Activated T-cell treated with anti-CD3 and anti-CD28 coated beads for 1 hour (primary cell): ENCODE measurements around the gene CCNJL.
"Not testable (repeated sequence)": the region's sequence is repeated elsewhere in the genome, so short reads cannot be mapped to it uniquely, and the experiment has no call there.

Source experiments
- DNase-seq: peaks from one replicate; pipeline ENCODE4 v3.0.0-alpha.2; 2020; ENCODE audit warnings: low read depth

Gene CCNJL, protein sequence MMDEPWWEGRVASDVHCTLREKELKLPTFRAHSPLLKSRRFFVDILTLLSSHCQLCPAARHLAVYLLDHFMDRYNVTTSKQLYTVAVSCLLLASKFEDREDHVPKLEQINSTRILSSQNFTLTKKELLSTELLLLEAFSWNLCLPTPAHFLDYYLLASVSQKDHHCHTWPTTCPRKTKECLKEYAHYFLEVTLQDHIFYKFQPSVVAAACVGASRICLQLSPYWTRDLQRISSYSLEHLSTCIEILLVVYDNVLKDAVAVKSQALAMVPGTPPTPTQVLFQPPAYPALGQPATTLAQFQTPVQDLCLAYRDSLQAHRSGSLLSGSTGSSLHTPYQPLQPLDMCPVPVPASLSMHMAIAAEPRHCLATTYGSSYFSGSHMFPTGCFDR

DNA sequence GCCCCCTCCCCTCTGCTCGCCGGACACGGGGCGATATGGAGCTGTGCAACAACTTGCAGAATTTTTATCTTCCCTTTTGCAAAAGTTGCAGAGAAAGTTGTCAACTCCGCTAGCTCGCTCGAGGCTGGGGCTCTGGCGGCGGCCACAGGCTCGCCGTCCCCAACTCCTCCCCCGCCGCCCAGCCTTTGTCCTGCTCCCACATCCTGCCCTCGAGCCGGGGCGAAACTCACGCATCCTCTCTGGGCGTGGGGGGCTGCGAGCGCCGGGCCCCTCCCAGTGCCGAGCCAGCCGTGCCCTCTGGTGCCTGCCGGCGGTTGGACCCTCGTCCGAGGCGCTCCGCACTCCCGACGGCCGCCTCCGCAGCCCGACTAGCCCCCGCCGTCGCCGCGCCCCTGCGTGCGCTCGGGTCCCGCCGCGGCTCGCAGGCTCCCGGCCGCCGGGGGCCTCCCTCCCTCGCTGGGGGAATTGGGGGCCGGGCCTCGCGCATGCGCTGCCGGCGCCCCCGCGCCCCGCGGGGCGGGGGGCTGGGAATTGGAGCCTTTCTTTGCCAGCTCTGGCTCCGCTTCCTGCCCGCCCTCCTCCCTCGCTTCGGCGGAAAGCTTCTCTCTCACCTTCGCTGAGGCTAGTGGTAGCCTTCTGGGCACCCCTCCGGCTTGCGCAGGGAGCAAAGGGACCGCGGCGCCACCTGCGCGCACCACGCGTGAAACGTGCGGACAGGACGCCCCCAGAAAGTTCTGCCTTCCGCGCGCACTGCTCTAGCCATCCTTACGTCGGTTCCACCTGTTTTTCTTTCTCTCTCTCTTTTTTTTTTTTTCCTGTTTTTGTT lies at the start of gene CCNJL:
Gene CCNJL (minus strand): TSS at position 431 of the 826 bp plus-strand sequence. CDS start 641 bp downstream, outside the sequence.
- DNase-seq, result no peak

DNA sequence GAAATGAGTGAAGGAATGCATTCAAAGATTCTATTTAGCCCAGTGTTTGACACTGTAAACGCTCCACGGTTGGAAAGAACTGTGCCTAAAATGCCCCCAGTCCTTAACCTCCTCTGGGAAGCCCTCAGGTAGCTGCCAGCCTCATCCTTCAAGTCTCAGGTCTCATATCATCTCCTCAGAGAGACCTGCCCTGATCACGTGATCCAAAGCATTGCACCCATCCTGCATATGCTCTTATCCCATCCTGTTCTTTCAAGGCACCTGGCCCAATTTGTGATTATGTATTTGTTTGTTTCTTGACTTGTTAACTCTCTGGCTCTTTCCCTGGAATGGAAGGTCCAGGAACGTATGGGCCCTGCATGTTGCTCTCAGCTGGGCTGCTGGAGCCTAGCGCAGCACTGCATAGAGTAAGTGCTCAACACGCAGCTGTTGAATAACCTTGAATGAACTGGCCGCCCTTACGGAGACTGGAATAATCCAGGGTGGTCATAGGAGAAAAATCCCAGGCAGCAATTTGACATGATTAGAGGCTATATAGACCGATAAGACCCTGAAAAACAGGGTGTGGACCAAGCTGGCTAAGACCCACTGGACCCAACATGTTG lies 49.4 kb upstream of the CCNJL start:
- DNase-seq, result no peak

DNA sequence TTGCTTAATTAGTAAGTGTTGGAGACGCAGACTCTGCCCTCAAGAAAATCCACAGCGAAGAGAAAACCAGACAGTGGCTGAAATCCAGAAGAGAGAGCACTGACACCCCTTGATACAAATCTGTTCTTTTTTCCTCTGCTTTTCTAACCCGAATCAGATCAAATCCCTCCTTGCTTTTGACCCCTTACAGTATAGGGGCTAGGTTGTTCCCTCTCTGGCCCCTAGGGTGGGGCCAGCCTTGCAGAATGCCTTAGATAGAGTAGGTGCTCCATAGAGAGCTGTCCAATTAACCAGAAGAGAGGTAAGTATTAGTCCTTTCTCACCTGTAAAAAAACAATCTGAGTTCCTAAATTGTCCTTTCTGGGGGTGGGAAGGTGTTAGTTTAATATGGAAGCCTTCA lies 47.9 kb upstream of the CCNJL start:
- no peak for DNase-seq

DNA sequence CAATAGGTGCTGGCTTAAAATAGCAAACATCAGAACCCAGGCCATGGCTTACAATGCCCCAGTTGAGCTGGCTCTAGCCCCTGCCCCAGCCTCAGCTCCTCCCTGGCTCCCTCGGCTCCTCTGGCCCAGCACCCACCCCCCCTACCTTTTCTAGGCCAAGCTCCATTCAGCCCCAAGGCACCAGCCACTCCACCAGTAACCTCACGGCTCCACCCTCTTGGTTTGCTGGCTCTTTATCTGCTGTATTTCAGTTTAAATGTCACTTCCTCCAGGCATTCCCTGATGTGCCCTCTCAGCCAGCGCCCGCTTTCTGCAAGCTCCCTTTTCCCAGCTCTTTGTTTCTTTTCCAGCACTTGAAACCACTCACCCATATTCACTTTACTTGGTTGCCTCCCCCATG lies 47.5 kb upstream of the CCNJL start:
- no peak for DNase-seq

DNA sequence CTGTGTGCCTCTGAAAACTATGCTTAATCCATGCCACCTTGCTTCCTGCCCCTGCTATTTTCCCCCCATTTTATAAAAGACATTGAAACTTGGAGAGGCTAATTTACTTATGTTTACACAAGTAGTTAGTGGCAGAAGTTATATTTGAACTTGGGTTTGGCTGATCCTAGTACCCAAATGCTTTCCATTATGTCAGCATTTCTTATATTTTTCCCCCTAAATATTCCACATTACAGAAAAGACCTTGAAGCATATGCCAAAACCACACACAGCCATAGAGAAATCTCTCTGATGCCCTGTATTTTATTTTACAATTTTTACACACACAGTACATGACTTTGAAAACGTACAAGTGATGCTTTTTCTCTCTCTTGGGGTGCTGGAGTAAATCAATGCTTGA lies 46.9 kb upstream of the CCNJL start:
- DNase-seq, result no peak

DNA sequence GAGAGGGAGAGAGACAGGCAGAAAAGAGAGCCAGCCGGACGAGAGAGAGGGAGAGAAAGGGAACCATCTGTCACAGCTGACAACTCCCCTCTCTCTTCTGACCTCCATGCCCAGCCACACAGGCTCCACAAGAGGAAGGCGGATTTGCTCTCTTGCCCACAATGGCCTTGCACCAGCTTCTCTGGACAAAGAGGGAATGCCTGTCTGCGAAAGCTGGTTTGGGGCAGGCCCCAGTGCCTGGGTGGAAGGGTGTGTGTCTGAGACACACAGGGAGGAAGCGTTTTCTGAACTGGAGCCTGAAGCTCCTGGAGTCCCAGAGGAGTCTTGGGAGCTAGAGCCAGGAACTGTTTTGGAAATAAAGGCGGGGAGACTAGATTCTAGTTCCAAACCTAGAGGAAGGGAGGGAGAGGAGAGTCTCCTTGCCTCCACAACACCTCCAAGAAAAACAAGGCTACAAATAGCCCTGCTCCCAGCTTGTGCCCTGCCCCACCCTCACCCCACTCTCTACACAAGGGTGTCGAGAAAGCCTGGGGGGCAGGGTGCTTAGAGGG lies 45.6 kb upstream of the CCNJL start:
- no peak for DNase-seq

DNA sequence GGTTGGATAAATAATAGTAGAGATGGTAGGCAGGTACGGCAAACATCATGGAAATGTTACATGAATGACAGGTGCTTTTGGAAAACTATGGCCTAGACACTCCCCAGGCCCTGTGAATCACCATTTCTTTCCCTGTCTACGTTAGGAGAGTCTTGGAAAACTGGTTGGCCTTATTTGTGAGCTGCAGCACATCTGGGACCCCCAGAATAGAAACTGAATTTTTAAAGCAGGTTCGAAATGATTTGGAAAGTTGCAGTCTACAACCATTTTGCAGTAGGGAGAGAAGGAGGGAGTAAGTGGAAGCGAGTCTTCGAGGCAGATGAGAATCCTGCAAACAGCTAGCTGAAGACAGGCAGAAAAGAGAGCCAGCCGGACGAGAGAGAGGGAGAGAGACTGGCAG lies 45.0 kb upstream of the CCNJL start:
- DNase-seq, result no peak

DNA sequence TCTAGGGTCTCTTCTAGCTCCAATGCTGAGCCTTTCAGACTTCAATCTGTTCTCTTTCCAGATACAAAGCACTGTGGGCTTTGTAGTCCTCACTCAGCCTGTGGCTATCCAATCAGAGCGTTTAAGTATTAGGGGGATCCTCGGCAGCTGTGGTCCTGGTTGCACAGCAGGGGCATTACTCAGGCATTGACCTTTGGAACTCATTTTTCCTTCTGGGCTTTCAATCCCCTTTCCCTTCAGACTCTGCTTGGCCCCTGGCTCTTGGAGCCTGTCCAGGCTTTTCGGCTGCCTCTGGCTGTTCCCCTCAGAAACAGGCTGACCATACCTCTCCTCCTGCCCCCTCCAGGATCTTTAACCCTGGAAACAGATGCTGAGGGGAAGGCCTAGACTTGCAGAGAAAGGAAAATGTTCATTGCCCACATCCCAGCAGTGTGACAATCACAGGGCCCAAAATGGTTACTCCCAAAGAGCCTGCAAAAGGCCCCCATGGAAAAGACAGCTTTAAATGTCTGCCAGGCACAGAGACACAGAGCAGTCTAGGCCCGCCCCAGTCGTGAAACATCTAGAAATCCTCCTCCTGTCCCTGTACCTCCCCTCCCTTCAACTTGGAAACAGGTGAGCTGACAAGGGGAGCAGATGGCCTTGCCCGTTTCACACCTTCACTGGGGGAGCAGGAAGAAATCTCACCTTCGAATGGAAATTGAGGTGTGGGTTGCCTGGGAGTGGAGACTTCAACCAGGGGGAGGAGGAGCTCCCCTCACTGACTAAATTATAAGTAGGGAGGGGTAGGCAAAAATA lies 44.4 kb upstream of the CCNJL start:
- no peak for DNase-seq

DNA sequence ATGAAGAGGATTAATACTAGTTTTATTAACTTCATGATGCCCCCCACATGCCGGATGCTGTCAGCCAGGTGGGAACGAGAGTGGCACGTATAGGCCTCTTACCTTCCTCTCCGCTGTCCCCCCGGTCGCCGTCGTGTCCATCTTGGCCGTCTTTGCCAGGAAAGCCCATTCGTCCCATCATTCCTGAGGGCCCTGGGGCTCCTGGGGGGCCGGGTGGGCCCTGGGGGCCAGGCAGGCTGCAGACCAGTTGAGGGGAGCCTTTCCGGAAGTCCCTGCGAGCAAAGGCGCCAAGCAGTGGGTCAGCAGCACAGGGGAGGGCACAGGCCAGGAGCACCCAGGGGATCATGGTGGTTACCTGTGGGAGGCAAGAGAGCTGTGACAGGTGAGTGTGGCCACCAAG lies 42.3 kb upstream of the CCNJL start:
- DNase-seq, result no peak

DNA sequence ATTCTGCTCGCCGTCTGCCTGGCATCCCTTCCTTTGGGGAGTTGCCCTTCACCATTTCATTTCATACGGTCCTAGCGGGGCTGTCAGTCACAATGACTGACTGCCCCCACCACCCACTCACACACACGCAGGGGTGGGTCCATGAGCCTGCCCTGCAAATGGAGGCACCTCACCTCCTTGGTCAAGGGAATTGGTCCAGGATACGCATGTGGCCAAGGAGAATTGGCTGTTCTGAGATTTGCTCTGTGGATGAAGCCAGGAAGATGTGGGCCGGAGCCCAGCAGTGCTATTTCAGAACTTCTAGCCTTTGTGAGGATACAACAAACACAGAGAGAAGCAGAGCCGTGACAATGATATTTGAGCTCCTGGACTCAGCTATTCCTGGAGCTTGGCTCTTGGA lies 41.0 kb upstream of the CCNJL start:
- no peak for DNase-seq

DNA sequence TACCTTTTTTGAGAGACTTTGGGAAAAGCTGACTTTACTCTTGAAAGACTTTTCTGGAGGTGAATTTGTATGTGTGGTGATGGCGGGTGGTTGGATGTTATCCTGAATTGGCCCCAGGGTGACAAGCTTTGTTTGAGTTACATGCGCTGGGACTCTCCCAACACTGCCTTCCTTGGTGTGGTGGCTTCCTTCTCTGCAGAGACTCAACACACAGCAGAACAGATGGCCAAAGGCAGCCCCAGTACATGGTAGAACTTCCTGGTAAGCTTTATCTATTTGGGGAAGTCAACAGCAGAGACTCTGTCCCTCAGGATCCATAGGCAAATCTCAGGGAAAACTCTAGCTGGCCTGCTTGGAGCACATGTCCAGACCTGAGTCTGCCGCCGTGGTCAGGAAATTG lies 39.9 kb upstream of the CCNJL start:
- DNase-seq, result no peak

DNA sequence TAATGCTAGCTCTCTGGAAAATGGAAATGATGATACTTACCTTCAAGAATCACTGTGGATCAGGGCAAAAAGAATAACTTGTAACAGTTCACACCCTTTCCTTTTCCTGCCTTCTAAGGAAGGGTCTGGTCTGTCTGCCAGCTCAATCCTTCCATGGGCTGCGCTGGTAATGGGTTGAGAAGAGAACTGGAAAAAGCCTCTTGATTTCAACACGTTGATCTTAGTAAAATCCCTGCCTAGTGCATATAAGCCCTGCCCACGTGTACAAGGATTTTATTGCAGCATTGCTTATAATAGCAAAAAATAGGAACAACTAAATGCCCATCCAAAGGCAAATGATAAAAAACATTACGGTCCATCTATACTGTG lies 37.6 kb upstream of the CCNJL start:
- DNase-seq, result no peak

DNA sequence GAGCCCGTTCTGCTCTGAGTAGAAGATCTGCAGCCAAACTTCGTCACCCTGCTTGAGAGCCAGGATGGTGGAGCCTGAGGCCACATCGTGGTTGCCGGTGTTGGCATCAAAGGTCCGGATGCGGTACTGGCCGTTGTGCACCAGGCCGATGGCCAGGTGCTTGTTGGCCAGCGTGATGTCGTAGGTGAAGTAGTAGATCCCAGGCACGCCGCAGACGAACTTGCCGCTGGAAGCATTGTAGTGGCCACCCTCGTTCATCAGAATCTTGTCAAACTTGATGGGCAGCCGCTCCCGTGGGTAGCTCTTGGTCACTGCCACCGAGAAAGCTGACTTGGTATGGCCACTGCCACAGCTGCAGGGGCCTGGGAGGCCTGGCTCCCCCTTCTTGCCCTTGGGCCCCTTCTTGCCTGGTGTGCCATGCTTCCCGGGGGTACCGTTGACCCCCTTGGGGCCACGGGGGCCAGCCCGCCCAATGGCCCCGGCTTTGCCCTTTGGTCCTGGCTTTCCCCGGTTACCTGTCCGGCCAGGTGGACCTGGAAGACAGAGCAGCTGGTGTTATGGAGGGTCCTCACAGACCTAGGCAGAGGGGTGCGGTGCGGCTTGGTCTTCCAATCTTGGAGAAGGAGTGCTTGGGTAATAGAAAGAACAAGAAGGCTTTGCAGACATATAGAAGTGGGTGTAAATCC lies 37.0 kb upstream of the CCNJL start:
- DNase-seq, result no peak

DNA sequence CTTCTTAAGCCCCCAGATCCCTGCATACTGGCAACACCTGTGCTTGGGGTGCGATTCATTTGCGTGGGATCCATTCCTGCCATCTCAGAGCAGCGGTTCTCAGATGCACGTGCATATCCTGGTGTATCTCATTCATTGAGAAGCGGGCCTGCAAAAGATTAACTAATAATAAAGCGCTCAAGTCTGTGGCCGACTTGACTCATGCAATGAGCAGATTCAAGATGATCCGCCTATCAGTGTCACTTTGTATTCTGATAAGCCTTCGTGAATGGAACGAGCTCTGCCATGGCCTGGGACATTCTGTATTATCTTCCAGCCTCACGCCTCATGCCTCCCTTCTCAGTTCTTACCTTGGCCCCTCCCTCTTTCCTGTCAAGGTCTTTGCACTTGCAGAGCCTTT lies 35.7 kb upstream of the CCNJL start:
- no peak for DNase-seq

DNA sequence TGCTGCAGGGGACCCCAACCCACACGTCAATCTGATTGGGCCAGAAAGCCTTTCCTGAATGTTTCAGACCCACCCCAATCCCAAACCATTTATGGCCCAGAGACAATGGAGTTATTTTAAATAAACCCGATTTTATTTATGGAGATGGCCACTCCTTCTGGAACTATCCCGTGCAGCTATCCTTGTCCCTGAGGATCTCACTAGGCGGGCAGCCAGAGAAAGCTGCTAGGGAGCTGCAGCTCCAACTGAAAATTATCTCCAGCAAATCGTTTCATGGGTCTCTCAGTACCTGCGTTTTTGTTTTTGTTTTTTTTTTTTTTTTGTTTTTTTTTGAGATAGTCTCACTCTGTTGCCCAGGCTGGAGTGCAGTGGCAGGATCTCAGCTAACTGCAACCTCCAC lies 35.1 kb upstream of the CCNJL start:
- no peak for DNase-seq

DNA sequence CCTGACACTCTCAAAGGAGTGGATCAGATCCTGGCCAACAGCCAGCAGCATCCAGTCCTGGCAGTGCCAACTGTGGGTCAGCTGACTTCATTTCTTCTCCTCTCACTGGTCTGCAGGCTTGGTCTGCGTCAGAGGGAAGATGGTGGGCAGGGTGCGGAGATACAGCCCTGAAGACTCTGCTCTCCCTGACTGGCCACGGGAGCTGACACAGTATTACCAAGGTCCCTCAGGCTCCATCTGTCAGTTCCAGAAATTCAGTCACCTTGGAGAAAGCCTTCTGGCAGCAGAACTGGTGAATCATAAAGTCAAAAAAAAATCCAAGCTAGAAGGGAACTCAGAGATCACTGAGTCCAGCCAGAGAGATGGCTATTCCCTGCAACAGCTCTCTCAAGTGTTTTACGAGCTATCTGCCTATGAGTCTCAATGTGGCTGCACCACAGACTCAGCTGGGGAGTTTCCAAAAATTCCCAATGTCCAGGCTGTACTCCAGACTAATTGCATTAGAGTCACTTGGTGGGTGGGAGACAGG lies 30.1 kb upstream of the CCNJL start:
- no peak for DNase-seq

DNA sequence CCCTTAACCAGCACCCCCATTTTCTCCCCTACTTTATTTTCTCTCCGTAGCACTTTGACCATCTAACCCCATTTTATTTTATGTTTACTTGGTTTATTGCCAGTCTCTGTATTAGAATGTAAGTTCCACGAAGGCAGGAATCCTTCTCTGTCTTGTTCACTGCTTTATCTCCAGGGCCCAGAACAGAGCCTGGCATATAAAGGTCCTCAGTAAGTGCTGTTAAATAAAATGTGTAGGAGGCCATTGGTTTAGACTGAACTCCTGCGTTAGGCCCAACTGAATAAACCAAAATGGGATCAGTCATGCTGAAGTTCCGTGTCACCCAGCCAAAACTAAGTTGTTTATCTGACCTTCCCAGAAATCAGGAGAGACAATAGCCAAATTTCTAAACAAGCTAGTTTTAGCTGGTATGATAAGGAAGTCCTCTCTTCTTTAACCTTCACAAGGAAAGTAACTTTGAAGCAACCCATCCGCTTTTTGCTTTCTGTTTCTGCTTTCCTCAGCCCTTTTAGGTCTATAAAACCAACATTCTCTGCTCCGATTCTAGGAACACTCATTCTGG lies 29.0 kb upstream of the CCNJL start:
- DNase-seq, result no peak

DNA sequence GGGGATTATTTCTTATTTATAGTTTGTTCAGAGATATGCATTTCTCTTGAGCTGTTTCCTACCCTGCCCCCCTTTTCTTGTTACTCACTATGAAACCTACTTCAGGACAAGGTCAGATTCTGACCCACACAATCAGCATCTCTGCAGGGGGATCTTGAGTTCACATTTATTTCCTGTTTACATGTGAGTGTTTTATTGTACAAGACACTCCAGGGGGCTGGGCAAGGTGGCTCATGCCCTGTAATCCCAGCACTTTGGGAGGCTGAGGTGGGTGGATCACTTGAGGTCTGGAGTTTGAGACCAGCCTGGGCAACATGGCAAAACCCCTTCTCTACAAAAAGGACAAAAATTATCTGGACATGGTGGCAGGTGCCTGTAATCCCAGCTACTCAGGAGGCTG lies 28.1 kb upstream of the CCNJL start:
- DNase-seq, result not testable (repeated sequence)

DNA sequence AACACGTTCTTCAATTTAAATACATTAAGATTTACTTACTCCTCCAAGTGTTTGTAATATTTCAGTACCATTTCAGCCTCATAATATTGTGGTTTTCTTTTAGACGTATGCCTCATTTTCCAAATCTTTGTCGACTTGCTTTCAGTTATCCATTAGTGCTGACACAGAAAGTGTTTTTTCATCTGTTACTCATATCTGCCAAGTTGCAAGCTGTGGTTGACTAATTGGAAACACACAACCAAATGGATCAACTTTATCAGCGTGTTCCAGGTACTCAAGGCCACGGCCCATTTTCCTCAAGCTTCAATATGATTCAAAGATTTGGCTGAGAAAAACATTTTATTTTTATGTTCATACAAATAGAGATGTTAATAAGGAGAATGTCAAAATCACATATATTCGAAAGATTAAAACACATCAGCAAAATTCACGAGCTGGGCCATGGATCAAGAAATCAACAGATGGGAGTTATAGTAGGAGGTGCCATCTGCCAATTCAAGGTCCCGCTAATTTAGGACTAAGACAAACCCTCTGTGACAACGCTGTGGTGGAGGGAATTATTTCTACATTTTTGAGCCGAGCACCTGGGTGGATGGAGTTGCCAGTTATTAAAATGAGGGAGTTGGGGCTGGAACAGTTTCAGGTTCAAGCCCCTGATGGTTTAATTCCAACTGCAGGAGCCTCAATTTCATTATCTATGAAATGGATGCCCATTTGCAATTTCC lies 27.2 kb upstream of the CCNJL start:
- no peak for DNase-seq

DNA sequence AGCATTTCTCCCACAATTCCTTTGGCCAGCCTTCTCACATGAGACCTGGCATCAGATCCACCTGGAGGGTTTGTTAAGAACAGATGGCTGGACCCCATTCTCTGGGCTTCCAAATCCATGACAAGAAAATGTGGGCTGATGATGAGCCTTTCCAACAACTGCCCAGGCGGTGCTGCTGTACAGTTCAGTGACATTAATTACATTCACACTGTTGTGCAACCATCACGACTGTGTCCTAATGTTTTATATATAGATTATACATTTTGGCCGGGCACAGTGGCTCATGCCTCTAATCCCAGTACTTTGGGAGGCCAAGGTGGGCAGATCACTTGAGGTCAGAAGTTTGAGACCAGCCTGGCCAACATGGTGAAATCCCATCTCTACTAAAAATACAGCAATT lies 22.4 kb upstream of the CCNJL start:
- DNase-seq, result not testable (repeated sequence)
